ENCODE results near the gene TADA3.

GRCh38 chr3:9781978-9782603, 10.2 kb downstream of the TADA3 start:
- TF ChIP-seq CTCF (IDR thresholded peaks at IDR 0.05) (no peak), POLR2A (IDR thresholded peaks at IDR 0.05) (no peak), POLR2AphosphoS5 (IDR thresholded peaks at IDR 0.05) (no peak)

All from breast epithelium (tissue), 3 donors.